ENCODE results near the gene ZNF318. TPM values are rescaled to one million over a fixed set of nuclear protein-coding genes. Genes with fewer than 3 reads are reported as not detected.
"Not testable (repeated sequence)": the region's sequence is repeated elsewhere in the genome, so short reads cannot be mapped to it uniquely, and the experiment has no call there.

Gene ZNF318, protein sequence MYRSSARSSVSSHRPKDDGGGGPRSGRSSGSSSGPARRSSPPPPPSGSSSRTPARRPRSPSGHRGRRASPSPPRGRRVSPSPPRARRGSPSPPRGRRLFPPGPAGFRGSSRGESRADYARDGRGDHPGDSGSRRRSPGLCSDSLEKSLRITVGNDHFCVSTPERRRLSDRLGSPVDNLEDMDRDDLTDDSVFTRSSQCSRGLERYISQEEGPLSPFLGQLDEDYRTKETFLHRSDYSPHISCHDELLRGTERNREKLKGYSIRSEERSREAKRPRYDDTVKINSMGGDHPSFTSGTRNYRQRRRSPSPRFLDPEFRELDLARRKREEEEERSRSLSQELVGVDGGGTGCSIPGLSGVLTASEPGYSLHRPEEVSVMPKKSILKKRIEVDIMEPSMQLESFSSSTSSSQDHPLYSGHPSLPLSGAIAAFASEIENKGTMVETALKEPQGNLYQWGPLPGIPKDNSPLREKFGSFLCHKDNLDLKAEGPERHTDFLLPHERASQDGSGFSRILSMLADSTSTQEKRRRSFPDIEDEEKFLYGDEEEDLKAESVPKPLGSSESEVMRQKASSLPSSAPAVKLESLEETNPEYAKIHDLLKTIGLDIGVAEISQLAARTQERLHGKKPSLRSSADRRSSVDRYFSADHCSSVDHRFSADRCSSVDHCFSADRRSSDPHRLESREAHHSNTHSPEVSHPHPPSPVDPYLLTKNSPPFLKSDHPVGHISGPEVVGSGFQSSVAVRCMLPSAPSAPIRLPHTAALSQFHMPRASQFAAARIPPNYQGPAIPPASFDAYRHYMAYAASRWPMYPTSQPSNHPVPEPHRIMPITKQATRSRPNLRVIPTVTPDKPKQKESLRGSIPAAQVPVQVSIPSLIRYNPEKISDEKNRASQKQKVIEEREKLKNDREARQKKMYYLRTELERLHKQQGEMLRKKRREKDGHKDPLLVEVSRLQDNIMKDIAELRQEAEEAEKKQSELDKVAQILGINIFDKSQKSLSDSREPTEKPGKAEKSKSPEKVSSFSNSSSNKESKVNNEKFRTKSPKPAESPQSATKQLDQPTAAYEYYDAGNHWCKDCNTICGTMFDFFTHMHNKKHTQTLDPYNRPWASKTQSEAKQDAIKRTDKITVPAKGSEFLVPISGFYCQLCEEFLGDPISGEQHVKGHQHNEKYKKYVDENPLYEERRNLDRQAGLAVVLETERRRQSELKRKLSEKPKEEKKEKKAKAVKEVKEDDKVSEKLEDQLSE (N-terminal part only)
- polyA plus RNA-seq (2012; ENCODE audit: missing spikeins) = 67.8 TPM

DNA sequence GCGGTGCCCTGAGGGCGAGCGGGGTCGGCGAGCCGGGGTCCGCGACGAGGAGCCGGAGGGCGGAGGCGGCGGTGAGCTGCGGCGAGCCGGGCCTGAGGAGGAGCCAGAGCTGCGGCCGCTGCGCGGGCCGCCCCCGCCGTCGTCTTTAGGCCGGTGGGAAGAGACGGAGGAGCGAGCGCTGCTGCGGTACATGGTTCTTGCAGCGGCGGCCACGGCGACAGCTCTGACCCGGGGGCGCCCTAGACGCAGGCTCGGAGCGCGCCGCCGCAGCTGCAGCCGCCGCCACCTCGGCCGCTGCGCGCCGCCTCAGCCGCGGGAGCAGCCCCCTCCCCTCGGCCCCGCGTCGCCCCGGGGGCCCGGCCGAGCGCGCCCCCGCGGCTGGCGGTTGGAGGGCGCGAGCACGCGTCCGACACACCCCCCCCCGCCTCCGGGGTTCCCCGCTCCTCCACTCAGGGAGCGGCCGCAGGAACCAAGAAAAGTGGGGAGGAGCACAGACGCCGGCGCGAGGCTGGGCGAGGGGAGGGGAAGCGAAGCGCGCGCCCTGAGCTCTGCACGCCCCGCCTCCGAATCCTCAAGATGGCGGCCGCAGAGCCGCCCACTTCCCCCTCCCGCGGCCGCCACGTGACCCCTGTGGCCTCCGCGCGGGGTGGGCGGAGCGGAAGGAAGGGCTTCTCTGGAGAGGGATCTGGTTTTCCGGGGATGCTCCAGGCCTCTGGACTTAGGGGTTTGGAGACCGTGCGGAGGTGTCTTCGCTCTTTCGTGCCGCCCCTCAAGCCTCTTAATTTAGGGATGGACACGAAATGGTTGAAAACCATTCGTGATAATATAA is at the start of gene ZNF318:
Gene ZNF318, minus strand, starts transcription at position 474 of the 829 bp plus-strand sequence. Its CDS starts 282 bp downstream, at position 192.
- DNase-seq (ENCODE audit: insufficient read length) (peak; percentile 81), FAIRE-seq (peak; percentile 81)
- TF ChIP-seq POLR2A (IDR thresholded peaks at IDR 0.05; ENCODE audit: low read depth, low read length) = peak; percentile 59; the same call in 1 of the 2 replicates
- TF ChIP-seq TAF1 (IDR thresholded peaks at IDR 0.05; ENCODE audit: borderline replicate concordance, low read depth, low read length) = peak; percentile 53
- TF ChIP-seq POLR2AphosphoS5 (IDR thresholded peaks at IDR 0.05; ENCODE audit: low read depth, low read length) = 0 out of 2 replicates have a peak, but pooled peaks have one; percentile 15

DNA sequence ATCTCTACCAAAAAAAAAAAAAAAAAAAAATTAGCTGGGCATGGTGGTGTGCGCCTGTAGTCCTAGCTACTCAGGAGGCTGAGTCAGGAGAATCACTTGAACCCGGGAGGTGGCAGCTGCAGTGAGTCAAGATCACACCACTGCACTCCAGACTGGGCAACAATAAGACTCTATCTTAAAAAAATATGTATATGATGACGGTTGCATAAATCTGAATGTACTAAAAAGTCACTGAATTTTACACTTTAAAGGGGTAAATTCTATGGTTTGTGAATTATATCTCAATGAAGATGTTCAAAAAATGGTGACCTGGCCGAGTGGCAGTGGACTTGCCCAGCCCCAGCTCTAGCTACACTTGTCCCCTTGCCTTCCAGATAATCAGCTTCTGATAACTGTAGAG is 47.5 kb upstream of the ZNF318 start:
- FAIRE-seq (no peak), DNase-seq (ENCODE audit: insufficient read length) (no peak)
- TF ChIP-seq POLR2AphosphoS5 (IDR thresholded peaks at IDR 0.05; ENCODE audit: low read depth, low read length) (no peak), TAF1 (IDR thresholded peaks at IDR 0.05; ENCODE audit: borderline replicate concordance, low read depth, low read length) (no peak), POLR2A (IDR thresholded peaks at IDR 0.05; ENCODE audit: low read depth, low read length) (no peak)

DNA sequence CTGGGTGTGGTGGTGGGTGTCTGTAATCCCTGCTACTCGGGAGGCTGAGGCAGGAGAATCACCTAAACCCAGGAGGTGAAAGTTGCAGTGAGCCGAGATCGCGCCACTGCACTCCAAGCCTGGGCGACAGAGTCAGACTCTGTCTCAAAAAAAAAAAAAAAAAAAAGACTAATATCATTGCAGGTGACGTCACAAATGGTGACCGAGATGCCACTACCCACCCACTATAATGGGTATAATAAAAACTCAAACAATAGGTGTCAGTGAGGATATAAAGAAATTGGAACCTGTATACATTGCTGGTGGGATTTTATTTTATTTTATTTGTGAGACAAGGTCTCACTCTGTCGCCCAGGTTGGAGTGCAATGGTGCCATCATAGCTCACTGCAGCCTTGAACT is 45.8 kb upstream of the ZNF318 start:
- FAIRE-seq = not testable (repeated sequence)

DNA sequence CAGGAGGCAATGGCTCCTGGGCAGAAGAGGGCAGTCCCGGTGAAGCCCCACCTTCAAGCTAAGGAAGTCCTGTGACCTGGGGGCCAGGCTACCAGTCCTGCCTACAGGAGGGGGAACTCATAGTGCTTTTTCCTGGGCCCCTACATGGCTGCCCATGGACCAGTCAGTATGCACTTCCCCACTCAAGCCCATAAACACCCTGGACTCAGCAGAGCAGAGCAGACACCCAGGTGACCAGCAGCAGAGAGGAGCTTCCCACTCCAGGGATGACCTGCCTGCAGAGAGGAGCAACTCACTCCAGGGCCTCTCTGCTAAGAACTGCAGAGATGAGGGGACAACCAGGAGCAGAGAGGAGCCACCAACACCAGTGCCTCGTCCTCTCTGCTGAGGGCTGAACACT is 43.6 kb upstream of the ZNF318 start:
- FAIRE-seq = no peak

More for the DNA sequence above, 45.8 kb upstream of the ZNF318 start:
- not testable (repeated sequence) for DNase-seq (ENCODE audit: insufficient read length)

DNA sequence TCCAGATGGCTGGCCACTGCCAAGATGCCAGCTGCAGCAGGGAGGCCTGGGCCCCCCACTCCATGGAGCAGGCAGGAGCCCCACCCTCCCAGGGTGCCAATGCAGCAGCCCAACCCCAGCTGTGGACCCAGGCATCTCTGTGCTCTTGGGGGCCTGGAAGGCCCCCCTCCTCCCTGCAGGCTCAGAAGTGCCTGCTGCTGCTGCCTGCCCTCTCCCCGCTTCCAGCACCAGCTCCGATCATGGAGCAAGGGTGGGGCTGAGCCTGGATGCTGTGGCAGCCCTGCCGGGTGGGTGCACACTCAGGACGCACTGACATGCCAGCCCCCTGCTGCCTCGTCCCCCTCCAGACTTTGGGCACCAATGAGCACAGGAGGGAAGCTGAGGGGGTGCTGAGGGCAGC is 43.1 kb upstream of the ZNF318 start:
- FAIRE-seq (no peak), DNase-seq (ENCODE audit: insufficient read length) (no peak)
- TF ChIP-seq POLR2AphosphoS5 (IDR thresholded peaks at IDR 0.05; ENCODE audit: low read depth, low read length) = no peak
- TF ChIP-seq TAF1 (IDR thresholded peaks at IDR 0.05; ENCODE audit: borderline replicate concordance, low read depth, low read length) = no peak
- TF ChIP-seq POLR2A (IDR thresholded peaks at IDR 0.05; ENCODE audit: low read depth, low read length) = no peak

More for the DNA sequence above, 43.6 kb upstream of the ZNF318 start:
- DNase-seq (ENCODE audit: insufficient read length) = no peak
- no peak for TF ChIP-seq TAF1 (IDR thresholded peaks at IDR 0.05; ENCODE audit: borderline replicate concordance, low read depth, low read length)
- TF ChIP-seq POLR2AphosphoS5 (IDR thresholded peaks at IDR 0.05; ENCODE audit: low read depth, low read length) = no peak
- no peak for TF ChIP-seq POLR2A (IDR thresholded peaks at IDR 0.05; ENCODE audit: low read depth, low read length)

DNA sequence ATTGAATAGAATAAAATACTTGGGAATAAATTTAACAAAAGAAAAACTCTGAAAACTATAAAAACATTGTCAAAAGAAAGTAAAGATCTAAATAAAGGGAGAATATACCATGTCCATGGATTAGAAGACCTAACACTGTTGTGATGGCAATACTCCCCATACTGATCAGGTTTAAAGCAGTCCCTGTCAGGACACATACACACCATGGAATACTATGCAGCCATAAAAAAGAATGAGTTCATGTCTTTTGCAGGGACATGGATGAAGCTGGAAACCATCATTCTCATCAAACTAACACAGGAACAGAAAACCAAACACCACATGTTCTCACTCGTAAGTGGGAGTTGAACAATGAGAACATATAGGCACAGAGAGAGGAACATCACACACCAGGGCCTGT is 41.3 kb upstream of the ZNF318 start:
- not testable (repeated sequence) for DNase-seq (ENCODE audit: insufficient read length); FAIRE-seq

DNA sequence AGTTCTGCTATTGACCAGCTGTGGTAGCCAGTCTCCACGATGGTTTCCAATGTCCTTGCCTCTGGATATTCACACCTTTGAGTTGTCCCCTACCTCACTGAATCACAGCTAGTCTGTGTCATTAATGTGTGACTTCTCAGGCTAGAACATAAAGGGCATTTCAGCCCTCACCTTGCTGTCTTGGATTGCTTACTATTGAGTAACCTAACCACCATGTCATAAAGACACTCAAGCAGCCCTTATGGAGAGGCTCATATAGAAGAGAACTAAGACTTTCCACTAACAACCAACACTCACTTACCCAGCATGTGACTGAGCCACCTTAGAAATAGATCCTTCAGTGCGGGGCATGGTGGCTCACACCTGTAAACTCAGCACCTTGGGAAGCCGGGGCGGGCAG is 38.8 kb upstream of the ZNF318 start:
- no peak for FAIRE-seq
- DNase-seq (ENCODE audit: insufficient read length) = no peak
- TF ChIP-seq POLR2AphosphoS5 (IDR thresholded peaks at IDR 0.05; ENCODE audit: low read depth, low read length) (no peak), TAF1 (IDR thresholded peaks at IDR 0.05; ENCODE audit: borderline replicate concordance, low read depth, low read length) (no peak), POLR2A (IDR thresholded peaks at IDR 0.05; ENCODE audit: low read depth, low read length) (no peak)

DNA sequence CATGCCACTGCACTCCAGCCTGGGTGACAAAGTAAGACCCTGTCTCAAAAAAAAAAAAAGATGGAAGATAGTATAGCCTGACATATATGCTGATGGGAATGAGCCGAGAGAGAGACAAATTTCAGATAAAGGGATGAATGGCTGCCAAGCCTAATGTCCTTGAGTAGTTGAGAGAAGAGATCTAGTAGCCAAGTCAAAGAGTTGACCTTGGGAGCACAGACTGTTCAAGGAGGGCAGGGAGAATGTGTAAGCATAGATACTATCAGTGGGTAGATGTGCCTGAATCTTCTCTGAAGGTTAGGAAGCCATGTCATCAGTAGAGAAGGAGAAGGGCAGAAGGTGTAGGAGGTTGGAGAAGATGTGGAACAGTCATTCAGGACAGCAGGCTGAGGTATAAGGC is 37.8 kb upstream of the ZNF318 start:
- DNase-seq (ENCODE audit: insufficient read length) = no peak
- no peak for FAIRE-seq
- no peak for TF ChIP-seq POLR2A (IDR thresholded peaks at IDR 0.05; ENCODE audit: low read depth, low read length)
- TF ChIP-seq TAF1 (IDR thresholded peaks at IDR 0.05; ENCODE audit: borderline replicate concordance, low read depth, low read length) = no peak
- TF ChIP-seq POLR2AphosphoS5 (IDR thresholded peaks at IDR 0.05; ENCODE audit: low read depth, low read length) = no peak

DNA sequence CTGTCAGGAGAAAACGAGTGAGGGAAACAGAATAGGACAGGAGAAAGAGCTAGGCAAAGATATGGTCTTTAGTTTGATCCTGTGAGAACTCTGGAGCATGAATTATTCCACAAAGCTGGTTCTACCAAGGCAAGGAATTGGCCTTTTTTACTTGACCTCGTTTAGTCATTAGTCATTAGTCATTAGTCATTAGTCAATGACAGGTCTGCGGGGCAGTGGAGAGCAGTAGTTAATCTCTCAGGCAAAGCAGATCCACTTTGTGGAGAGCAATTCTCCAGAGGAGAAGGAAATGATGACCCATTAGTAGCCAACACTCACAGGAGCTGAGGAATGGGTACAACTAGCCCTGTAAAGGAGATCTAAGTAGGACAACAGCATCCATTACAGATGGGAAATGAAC is 35.9 kb upstream of the ZNF318 start:
- TF ChIP-seq POLR2A (IDR thresholded peaks at IDR 0.05; ENCODE audit: low read depth, low read length) (no peak), TAF1 (IDR thresholded peaks at IDR 0.05; ENCODE audit: borderline replicate concordance, low read depth, low read length) (no peak), POLR2AphosphoS5 (IDR thresholded peaks at IDR 0.05; ENCODE audit: low read depth, low read length) (no peak)
- FAIRE-seq (no peak), DNase-seq (ENCODE audit: insufficient read length) (no peak)

DNA sequence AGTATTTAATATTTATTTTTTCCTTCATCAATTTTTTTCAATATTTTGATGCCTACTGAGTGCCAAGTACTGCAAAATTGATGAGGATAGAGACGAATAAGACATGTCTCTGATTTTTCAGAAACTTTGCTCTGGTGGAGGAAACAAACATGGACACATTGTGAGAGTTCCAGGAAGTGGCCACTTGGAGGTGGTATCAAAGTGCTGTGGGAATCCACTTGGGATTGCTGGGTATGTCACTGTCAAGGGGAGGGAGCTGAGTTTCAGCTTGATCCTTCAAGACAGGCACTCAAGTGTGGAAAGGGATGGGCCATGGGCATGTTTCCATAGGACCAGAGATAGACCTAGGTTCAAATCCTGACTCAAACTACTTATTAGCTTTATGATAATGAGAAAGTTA is 33.4 kb upstream of the ZNF318 start:
- DNase-seq (ENCODE audit: insufficient read length) (no peak), FAIRE-seq (no peak)
- TF ChIP-seq POLR2A (IDR thresholded peaks at IDR 0.05; ENCODE audit: low read depth, low read length) = no peak
- TF ChIP-seq POLR2AphosphoS5 (IDR thresholded peaks at IDR 0.05; ENCODE audit: low read depth, low read length) = no peak
- no peak for TF ChIP-seq TAF1 (IDR thresholded peaks at IDR 0.05; ENCODE audit: borderline replicate concordance, low read depth, low read length)

Measured in GM12892 (cell line).